Fibroblast of pulmonary artery (primary cell): ENCODE data around the gene MCF2L.

ENCODE experiments used
- DNase-seq: peaks from one replicate; pipeline ENCODE4 v3.0.0-alpha.2; 2010; ENCODE audit warnings: low read depth
- H3K4me3 ChIP-seq: replicated peaks from 2 replicates; pipeline ENCODE4 v1.5.1; 2011; ENCODE audit warnings: low read depth, mild to moderate bottlenecking, control low read depth, low read length, moderate library complexity
- TF ChIP-seq, protein P1 (sequence below): IDR thresholded peaks from 2 replicates; pipeline ENCODE4 v1.5.1; 2011; ENCODE audit warnings: mild to moderate bottlenecking, control low read depth, low read length, inconsistent platforms; ENCODE audit errors: missing control alignments

Gene MCF2L

DNA sequence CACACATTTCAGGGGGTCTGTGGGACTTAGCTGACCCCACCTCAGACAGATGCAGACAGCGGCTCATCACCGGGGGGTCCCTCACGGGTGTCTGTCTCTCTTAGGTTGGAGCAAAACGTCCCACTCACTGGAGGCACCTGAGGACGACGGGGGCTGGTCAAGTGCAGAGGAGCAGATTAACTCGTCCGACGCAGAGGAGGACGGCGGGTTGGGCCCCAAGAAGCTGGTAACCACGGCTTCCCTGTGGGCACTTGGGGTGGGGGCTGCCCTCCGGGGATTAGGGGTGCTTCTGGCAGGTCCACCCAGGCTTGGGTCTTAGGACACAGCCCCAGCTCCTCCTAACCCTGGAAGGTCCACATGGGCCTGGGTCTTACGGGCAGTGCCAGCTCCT lies 125.4 kb downstream of the MCF2L start:
- H3K4me3 ChIP-seq, result no peak overlapping the region
- TF ChIP-seq, protein P1, sequence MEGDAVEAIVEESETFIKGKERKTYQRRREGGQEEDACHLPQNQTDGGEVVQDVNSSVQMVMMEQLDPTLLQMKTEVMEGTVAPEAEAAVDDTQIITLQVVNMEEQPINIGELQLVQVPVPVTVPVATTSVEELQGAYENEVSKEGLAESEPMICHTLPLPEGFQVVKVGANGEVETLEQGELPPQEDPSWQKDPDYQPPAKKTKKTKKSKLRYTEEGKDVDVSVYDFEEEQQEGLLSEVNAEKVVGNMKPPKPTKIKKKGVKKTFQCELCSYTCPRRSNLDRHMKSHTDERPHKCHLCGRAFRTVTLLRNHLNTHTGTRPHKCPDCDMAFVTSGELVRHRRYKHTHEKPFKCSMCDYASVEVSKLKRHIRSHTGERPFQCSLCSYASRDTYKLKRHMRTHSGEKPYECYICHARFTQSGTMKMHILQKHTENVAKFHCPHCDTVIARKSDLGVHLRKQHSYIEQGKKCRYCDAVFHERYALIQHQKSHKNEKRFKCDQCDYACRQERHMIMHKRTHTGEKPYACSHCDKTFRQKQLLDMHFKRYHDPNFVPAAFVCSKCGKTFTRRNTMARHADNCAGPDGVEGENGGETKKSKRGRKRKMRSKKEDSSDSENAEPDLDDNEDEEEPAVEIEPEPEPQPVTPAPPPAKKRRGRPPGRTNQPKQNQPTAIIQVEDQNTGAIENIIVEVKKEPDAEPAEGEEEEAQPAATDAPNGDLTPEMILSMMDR, result no peak
- no peak for DNase-seq

GRCh38 chr13:113095146-113096051 lies 126.4 kb downstream of the MCF2L start:
- H3K4me3 ChIP-seq, result no peak overlapping the region
- no peak for DNase-seq
- TF ChIP-seq, protein P1, result no peak

DNA sequence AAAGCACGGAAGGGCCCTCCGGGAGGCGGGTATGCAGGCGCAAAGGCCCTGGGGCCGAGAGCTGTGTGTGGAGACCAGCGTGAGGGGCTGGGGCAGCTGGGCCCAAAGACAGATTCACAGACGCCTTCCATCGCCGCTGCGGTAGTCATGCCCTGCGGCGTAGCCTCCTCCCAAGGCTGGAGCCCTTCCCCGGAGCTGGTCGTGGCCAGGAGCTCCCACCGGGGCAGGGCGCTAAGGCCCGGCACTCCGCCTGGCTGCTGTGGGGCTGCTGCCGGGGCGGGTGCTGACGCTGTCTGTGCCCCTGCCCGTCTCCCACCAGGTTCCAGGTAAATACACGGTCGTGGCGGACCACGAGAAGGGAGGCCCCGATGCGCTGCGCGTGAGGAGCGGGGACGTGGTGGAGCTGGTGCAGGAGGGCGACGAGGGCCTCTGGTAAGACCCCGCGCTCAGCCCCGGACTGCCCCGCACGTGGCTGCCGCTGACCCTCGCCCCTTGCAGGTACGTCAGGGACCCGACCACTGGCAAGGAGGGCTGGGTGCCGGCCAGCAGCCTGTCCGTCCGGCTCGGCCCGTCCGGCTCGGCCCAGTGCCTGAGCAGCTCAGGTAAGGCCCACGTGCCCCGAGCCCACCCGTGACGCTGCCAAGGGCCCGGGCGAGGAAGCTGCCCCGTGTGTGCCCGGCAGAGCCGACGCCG lies 127.2 kb downstream of the MCF2L start:
- TF ChIP-seq, protein P1, result no peak
- no peak overlapping the region for H3K4me3 ChIP-seq
- no peak for DNase-seq

DNA sequence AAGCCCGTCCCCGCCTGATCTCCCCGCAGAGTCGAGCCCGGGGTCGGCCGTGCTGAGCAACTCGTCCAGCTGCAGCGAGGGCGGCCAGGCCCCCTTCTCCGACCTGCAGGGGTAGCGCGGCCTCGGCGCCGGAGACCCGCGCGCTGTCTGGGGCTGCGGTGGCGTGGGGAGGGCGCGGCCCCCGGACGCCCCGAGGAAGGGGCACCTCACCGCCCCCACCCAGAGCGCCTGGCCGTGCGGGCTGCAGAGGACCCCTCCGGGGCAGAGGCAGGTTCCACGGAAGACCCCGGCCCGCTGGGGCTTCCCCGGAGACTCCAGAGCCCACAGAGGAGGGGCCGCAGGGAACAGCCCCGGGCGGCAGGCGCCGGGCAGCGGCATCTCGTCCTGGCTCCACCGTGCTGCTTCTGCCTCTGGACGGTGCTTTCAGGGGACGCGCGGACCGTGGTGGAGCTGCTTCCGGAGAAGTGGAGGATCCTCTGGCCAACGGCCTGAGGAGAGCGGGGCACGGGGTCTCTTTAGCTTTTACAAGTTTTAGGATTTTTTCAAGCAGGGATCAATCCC lies 127.8 kb downstream of the MCF2L start:
- no peak overlapping the region for H3K4me3 ChIP-seq
- no peak for DNase-seq
- TF ChIP-seq, protein P1, result no peak

DNA sequence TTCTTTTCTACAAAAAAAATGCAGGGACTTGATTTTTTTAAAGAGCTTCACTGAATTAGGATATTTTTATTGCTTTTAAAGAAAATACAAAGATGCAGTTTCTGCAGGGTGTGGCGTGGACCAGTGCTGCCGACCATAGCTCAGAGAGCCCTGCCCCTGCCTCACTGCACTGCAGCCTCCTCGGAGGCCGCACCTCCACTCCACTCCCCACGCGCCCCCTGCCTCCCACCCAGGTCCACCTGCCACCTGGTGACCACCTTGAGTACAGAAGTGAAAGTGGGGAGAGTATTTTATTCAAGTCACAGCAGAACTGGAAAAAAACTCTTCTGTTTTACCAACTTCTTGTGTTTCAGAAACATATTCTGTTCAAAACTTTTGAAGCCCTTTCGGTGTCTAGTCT lies 128.6 kb downstream of the MCF2L start:
- no peak for DNase-seq
- H3K4me3 ChIP-seq, result no peak overlapping the region
- TF ChIP-seq, protein P1, result no peak

DNA sequence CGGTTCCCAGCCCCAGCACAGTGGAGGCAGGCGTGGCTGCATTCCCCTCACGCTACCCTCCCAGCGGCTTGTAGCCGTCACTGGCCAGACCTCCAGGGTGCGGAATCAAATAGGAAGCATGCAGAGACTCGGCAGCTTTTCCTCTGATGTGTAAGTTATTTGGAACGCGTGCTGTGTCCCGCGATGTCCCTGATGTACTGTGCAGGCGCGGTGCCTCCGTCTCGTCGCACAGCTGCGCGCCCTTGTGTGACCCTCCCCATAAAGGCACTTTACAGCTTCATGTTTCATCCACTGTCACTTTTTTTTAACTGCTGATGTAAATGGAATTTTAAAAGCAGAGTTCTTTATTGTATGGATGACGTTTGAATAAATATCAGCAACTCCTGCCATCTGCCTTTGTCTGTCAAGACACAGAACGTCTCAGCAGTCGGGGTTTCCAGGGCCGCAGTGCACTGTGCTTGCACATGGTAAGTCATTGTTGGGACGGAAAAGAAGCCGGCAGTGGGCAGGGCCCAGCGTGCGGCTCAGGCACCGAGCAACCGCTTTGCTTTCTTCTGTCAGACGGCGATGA lies 129.2 kb downstream of the MCF2L start:
- H3K4me3 ChIP-seq, result no peak overlapping the region
- TF ChIP-seq, protein P1, result no peak
- no peak for DNase-seq
